HG02840 (cell line): ENCODE measurements around the gene HIPK3.
"Not testable (repeated sequence)": the region's sequence is repeated elsewhere in the genome, so short reads cannot be mapped to it uniquely, and the experiment has no call there.

Experiments
- ATAC-seq: cut with Tn5 transposase; IDR thresholded peaks from one replicate; pipeline ENCODE4 v1.9.1; 2021; ENCODE audit warnings: mild to moderate bottlenecking, moderate library complexity, moderate number of reproducible peaks; ENCODE audit not compliant: unreplicated experiment, low FRiP score

Gene HIPK3

DNA sequence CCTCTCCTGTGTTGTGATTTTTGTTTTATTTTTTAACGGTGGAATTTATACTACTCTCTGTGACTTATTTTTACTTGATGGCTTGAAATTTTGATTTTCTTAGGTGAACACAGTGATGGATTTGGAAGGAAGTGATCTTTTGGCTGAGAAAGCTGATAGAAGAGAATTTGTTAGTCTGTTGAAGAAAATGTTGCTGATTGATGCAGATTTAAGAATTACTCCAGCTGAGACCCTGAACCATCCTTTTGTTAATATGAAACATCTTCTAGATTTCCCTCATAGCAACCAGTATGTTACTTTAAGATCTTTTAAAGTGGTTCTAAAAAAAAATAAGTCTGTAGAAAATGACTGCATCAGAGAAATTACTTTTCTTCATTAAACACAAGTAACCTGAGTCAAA lies 82.1 kb downstream of the HIPK3 start:
- ATAC-seq = no peak

DNA sequence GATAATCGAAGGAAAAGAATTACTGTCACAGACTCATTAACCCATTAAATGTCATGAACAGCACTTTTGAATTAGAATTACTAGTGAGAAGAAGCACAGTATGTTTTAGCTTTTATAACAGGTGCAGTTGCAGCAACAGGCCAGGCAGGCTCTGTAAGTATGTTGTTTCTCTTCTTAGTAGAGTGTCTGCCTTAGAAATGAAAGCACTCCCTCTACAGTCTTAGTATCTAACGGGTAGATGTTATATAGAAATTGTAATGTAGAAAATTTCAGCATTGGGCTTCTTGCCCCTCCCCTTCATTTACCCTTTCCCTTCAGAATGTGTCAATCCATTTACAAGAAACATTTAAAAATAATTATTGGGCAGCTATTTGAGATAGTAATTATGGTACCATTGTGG lies 87.4 kb downstream of the HIPK3 start:
- no peak for ATAC-seq

DNA sequence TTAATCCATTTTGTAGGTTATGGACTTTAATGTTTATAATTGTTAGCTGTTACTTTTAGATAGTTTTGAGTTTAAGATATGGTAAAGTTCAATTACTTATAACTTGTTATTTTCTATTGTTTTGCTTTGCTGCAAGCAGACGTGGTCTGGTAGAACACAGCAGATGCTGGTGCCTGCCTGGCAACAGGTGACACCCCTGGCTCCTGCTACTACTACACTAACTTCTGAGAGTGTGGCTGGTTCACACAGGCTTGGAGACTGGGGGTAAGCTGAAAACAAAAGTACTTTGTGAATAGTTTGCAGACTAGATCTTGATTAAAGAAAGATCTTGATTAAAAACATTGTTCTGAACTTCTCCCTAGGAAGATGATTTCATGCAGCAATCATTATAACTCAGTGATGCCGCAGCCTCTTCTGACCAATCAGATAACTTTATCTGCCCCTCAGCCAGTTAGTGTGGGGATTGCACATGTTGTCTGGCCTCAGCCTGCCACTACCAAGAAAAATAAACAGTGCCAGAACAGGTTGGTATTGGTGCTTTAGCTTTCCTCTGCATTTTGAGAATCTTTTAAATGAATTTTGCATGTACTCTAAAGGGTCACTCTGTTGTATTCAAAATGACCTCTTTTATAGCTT lies 90.4 kb downstream of the HIPK3 start:
- ATAC-seq = no peak

DNA sequence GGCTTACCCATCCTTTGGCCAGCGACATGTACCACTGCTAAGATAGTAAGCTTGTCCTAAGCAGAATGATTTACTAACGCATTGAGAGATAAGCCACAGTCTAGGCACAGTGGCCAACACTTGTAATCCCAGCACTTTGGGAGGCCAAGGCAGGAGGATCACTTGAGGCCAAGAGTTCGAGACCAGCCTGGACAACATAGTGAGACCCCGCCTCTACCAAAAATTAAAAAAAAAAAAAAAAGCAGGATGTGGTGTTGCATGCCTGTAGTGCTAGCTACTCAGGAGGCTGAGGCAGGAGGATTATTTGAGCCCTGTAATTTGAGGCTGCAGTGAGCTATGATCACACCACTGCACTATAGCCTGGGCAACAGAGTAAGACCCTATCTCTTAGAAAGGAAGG lies 93.1 kb downstream of the HIPK3 start:
- ATAC-seq = no peak

DNA sequence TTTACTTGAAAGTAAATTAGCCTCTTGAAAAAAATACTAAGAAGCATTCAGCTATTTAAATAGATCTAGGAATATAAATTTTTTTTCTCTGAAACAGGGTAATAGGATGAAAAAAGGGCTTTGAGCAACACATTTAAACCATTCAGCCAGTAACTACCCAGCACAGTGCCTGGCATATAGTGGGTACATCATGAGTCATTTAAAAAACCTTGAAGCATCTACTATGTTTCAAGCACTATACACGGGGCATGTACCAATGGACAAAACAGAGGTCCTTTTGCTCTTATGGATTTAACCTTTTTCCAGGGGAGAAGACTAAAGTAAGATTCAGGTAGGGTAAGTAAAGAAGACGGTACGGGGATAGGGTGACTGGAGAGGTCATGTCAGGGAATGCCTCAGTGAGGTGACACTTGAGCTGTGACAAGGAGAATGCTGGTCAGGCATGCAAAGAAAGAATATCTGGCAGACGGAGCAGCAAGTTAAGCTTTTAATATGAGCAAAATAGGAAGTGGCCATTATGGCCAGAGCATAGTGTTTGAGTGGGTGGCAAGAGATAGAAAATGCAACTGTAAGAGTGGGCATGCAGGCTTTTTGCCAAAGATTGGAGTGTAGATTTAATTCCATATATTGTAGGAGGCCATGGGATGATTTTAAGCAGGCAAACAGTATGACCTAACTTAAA lies 101.1 kb downstream of the HIPK3 start:
- ATAC-seq = no peak

DNA sequence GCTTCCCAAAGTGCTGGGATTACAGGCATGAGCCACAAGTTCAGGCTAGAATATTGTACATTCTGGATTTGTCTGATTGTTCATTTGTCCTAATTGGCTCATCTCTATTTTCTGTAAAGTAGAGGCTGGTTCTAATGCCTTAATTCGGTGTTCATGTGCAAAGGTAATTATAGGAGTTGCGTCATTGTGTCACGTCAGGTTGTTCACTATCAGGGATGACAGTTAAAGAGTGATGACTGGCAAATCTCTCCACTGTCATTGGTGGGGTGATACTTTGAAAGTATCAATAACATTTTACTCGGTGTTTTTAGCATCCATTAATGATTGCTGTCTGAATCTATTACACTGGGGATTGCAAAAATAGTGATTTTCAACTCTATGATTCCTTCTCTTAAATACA lies 103.5 kb downstream of the HIPK3 start:
- ATAC-seq = no peak

DNA sequence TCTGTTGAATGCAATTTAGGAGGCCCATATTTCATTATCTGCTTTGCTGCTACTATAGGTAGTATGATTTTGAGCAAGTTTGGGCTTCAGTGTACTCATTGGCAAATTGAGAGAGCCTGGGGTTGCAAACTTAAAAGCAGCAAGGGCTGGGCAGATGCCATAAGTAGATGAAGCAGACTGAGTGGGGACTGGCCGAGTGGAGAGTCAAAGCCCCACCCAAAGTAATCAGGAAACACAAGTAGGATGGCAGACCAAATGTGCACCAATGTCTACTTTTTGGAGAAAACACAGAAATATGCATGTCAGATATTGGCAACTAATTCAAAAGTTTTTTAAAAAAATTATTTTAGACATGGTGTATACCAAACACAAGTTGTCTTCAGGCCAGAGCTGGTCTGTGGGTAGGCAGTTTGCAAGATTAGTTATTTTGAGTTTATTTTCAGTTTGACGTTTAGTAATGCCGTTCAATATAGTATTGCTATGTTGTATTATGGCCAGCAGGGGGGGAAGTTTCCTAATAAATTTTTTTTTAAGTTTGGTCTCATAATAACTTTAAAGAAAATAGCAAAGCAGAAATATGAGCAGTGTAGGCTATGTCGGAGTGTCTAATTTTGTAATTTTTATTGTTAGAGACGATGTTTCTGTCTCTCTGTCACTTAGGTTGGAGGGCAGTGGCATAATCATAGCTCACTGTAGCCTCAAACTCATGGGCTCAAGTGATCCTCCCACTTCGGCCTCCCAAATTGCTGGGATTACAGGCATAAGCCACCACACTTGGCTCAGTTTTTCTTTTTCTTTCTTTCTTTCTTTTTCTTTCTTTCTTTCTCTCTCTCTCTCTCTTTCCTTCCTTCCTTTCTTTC lies 105.1 kb downstream of the HIPK3 start:
- no peak for ATAC-seq

DNA sequence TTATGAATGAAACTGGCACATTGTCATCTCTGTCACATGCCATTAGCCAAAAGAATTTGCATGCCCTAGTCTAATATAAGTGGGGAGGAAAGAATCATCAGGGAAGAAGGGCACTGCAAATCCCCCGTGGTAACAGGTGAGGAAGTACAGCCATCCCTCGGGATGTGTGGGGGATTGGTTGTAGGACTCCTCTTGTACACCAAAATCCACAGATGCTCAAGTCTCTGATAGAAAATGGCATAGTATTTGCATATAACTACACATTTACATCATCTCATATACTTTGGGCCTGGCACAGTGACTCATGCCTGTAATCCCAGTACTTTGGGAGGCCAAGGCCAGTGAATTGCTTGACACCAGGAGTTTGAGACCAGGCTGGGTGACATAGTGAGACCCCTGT lies 109.7 kb downstream of the HIPK3 start:
- no peak for ATAC-seq

DNA sequence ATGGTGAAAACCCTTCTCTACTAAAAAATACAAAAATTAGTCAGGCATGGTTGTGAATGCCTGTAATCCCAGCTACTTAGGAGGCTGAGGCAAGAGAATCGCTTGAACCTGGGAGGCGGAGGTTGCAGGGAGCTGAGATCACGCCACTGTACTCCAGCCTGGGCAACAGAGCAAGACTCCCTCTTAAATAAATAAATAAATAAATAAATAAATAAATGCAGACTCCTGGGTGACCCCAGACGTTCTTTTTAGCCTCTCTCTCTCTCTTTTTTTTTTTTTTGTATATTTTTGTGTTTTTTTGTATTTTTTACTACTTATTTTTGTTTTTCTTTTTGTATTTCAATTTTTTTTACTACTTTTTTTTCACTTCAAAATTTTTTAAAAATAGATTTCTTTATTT lies 111.3 kb downstream of the HIPK3 start:
- not testable (repeated sequence) for ATAC-seq

DNA sequence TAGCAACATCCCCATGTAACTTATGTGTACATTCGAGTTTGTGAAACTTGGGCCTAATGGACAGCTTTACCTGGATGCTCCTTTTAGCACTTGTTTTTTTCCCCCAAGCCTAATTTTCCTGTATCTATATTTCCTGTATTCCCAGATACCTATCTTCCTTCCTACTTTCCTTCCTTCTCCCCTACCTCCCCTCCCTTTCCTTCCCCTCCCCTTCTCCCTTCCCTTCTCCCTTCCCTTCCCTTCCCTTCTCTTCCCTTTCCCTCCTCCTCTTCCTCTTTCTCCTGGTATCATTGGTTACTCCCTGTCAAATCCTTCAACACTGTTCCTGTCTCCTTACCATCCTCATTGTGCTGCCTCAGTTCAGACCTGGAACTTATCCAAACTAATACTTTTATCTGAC lies 111.8 kb downstream of the HIPK3 start:
- no peak for ATAC-seq

DNA sequence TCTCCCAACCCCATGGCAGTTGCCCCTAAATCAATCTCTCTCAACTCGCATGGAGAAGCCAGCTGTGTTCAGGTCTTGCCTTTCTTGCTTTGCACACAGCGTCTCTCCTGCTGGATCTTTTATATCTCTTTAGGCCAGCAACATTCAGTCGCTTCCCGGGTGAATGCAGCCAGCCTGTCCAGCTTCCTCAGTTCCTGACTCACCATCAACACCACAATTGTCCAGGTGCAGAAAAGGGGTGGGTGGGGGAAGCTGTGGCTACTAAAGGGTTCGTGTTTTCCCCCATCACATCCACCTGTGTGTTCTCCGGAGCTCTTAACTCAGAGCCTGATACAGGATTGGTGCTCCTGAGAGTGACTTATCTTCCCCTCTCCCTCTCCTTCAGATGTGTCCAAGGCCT lies 116.5 kb downstream of the HIPK3 start:
- ATAC-seq = no peak

DNA sequence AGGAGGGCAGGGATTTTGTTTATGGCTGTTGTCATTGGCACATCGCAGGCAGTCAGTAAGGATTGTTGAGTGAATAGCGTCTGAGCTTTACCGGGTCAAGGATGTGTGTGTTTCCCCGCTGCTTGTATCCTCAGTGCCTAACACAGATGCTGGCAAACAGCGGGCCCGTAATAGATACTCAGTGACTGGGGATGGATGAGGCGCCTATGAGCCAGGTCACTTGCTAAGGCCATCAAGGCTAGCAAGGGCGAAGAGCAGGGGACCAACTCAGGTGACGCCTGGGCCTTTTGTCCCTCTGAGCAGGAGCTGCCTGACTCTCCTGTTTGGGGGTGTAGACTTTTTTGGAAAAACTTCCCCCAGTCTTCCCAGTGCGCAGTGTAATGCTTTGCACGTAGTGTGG lies 118.1 kb downstream of the HIPK3 start:
- no peak for ATAC-seq

DNA sequence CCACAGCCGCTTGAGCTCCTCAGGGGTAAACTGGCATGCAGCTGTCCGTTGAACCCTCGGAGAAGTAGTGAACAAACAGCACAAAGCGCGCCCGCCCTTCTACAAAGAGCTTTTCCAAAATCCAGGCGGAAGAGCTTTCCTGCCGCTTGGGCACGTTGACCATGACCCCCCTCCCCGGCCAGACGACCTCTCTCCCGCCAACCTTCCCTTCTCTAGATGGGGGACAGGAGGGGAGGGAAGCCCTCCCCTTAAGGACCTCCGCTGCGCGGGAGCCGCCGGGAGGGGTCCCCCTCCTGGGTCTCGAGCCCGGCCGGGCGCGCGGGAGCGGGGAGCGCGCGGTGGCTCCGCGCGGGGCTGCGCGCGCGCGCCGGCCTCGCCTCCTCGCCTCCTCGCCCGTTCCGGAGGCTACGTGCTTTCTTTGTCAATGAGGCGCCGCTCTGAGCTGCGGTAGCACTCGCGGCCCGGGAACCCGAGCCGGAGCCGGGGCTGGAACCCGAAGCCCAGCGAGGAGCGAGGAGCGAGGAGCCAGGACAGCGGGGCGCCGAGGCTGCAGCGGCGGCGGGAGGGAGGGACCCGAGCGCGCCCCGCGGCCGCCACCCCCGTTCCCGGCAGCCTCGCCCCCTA lies 118.6 kb downstream of the HIPK3 start, which contains the start of gene KIAA1549L:
TSS of gene KIAA1549L (plus strand) at position 421 of the 624 bp plus-strand sequence.
- no peak for ATAC-seq

DNA sequence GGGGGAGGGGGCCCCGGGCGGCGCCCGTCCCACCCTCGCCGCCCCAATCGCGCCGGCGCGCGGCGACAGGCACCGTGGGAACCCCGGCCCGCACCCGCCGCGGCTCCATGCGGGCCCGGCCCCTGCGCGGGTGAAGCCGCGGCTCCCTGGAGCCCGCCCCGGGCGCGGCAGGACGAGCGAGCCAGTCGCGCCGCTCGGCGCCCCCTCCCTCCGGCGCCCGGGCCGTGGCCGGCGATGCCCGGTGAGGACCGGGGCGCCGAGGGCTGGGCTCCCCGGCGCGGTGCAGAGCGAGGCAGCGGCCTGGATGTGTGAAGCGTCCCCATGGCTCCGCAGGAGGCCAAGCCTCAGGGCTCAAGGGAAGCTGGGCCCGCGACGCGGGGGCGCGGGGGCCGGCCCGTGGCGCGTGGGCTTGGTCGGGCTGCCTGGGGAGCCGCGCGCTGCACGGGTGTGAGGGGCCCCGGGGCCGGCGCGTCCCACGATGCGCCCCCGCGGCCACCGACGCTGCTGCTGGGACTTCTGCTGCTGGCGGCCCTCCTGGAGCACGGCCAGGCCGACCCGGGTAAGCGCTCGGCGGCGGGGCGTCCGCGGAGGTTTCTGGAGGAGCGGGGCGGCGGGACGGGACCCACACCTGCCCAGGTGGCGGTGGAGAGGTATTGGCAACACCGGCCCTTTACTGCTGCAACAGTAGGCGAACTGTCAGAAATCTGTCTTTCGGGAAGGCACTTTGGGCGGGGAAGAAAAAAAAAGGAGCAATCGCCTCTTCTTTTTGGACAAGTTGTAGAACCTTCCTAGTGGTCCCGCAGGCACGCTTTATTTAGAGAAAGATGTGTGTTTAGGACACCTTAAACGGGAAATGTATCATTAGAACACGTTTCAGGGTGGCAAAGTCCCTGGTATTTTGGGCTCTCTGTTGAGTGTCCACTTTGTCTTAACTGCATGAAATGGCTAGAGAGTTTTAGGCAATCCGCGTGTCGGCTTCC lies 119.4 kb downstream of the HIPK3 start:
- no peak for ATAC-seq

DNA sequence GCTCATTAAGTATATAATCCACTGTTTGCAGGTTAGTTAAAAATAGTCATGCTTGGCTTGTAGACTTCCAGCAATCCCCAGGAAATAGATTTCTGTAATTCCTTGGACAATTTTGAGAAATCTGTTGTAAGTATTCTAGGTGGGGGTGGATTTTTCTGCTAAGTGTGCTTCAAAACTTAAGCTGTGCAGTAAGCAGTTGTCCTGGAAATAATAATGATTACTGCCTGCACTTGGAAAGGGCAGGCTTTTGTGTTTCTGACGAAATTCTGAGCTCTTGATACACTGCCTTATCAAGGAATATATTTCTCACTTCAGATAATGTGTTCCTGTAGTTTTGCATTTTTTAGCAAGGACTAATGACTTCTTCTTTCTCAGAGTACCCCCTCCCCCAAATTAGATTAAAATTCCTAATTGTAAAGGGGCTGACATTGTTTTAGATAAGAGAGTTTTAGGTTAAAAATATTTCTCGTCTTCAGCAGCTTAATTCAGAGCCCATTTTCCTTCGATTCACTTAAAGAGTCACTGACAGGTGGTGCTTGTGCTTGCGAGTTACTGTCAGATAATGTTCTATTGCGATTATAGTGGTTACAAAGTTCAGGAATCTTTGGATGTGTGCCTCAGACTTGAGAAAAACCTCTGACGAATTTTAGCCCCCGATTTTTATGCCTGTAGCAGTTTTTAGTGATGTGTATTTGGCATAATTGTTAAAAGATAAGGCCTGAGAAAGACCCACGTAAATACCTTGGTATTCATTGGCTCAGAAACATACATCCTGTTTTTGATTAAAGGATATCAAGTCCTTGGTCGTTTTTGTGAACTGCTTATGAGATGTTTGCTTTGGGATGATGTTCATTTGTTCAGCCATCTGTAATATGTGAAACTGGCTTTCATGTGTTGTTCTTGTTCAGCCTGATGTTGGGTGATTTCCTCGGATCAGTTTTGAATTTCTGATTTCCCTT lies 120.5 kb downstream of the HIPK3 start:
- no peak for ATAC-seq

DNA sequence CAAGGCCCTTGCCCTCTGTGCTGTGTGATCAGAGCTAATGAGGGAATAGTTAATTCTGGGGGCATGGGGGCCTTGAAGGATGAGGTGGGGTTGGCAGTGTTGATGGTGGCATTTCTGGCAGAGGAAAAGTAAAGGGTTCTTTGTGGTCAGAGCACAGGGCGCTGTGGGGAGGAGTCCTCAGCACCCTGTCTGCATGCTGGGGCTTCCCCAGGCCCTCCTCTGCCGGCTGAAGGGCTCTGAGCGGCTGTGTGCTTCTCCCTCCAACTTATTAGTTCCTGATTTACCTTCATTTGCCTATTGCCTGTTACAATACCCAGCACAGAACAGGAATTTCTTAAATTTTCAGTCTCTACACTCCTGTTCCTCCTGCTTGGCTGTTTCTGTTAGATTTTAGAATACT lies 122.8 kb downstream of the HIPK3 start:
- ATAC-seq = no peak

DNA sequence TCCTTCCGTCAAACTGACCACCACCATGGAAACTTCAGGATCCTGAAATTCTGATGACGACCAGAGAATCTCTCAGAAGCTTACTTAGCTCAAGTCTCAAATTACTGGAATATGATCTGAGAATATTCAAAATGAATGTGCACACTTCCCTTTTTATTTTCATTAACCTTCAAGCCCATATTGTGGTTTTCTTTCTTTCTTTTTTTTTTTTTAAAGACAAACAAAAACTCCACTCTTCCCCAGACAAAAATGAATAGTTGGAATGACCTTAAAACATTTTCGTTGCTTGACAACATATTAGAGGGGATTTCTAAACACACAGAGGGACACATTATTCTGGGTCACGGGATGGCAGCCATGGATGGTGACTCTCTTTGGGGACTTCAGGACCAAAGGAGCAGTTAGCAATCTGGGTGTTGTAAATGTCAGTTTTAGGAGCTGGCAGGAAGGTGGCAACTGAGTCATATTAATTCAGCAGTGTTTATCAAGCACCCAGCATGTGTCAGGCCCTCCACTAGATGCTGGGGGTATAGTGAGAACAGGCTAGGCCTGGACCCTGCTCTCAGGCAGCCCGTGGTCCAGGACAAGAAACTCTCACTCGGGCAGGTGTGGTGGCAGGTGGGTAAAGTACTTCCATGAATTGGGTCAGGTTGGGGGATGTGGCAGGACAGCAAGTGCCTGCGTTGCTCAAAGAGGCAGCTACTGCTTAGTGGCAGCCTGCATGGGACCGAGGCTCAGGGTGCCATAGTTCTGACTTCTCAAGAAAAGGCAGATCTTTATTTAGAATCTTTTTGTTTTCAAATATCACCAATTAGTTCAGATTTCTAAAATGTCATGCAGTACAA lies 126.1 kb downstream of the HIPK3 start:
- ATAC-seq = no peak

DNA sequence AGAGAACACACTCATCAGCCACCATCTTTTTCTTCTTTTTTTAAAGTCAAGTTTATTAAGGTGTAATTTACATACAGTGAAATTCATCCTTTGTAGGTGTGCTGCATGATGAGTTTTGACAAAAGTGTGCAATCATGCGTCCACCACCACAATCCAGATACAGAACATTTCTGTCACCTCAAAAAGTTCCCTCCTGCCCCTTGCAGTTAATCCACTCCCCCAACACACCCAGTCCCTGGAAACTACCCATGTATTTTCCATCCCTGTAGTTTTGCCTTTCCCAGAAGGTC lies 126.7 kb downstream of the HIPK3 start:
- no peak for ATAC-seq
